HL-60 (cell line): ENCODE data around the gene SUCO.

Source experiments
- DNase-seq, 2 experiments: peaks; one replicate each; pipeline ENCODE4 v3.0.0-alpha.2; 2010 to 2020; ENCODE audit warnings: low read depth in 1 of 2, low spot score in 1 of 2
- H3K27ac ChIP-seq: fragments of 250-450 bp; sonication (Bioruptor Pico); replicated peaks from 2 replicates; pipeline ENCODE4 v1.5.1; 2020; ENCODE audit warnings: mild to moderate bottlenecking, moderate library complexity
- H3K27me3 ChIP-seq: fragments of 250-450 bp; sonication (Bioruptor Pico); 2 replicates; pipeline ENCODE4 v1.5.1; 2021; ENCODE audit warnings: mild to moderate bottlenecking, moderate library complexity; ENCODE audit not compliant: insufficient read depth, poor library complexity, severe bottlenecking
- H3K4me3 ChIP-seq: replicated peaks from 2 replicates; pipeline ENCODE4 v1.5.1; 2011; ENCODE audit warnings: mild to moderate bottlenecking, control low read depth, low read length; ENCODE audit not compliant: insufficient read depth
- GABPA ChIP-seq: IDR thresholded peaks from 2 replicates; pipeline ENCODE4 v1.6.1; 2012; ENCODE audit warnings: low read depth
- POLR2AphosphoS5 ChIP-seq: IDR thresholded peaks from 2 replicates; pipeline ENCODE4 v1.6.1; 2012; ENCODE audit warnings: low read depth
- SPI1 ChIP-seq: IDR thresholded peaks from 2 replicates; pipeline ENCODE4 v1.6.1; 2012; ENCODE audit warnings: low read depth, mild to moderate bottlenecking, borderline replicate concordance
- TF ChIP-seq, protein P1 (sequence below): IDR thresholded peaks from one replicate; pipeline ENCODE4 v1.5.1; 2011; ENCODE audit warnings: low read length, control low read depth, inconsistent platforms; ENCODE audit not compliant: insufficient read depth
- TF ChIP-seq, protein P2 (sequence below): IDR thresholded peaks from 2 replicates; pipeline ENCODE4 v1.6.1; 2012; ENCODE audit warnings: low read depth; ENCODE audit not compliant: insufficient replicate concordance

SUCO gene

DNA sequence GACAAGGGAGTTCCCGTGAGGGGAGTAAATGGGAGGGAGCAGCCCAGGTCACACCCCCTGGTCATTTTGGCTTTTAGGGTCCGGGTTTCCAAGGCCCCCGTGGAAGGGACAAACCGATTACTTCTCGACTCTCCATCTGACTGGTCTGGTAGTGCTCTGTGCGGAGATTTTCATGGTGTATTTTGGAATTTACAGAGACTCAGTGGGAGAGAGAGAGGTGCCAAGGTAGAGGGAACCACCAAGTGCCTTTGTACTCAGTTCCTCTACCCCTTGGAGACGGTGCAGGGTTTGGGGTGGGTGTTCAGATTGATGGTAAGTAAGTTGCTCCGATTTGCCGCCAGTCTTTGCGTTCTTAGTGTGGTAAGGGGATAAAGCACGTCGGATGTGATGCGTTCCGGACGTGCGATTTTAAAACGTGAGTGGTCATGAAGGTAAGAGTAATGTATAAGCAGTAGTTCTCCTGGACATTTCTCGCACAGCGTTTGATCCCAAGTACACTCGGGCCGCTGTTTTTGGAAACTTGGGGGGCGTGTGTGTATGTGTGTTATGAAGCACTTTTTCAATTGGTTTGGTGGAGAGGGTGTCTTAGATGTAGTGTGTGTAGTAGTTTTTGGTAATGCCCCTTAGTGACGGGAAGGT is 682 bp downstream of the SUCO start:
- H3K27ac ChIP-seq: peak overlapping the region; percentile 96
- peak; percentile 30 to 32 for DNase-seq

DNA sequence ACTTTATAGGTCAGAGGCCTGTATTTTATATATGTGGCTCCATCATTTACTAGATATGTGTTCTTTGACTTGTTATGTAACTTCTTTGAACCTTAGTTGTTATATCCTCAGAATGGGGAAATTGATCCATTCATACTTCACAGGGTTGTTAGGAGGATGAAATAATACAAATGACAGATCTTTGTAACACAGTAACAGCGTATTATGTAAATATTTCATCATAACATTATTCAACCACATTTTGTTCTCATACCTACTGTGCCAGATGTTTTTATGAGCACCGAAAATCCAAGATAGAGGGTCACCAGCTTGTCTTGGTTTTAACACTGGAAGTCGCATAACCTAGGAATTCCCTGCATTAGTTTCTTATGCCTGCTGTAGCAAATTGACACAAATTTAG is 3.3 kb downstream of the SUCO start:
- TF ChIP-seq GABPA (no peak), POLR2AphosphoS5 (no peak), SPI1 (no peak)
- TF ChIP-seq, protein P1, sequence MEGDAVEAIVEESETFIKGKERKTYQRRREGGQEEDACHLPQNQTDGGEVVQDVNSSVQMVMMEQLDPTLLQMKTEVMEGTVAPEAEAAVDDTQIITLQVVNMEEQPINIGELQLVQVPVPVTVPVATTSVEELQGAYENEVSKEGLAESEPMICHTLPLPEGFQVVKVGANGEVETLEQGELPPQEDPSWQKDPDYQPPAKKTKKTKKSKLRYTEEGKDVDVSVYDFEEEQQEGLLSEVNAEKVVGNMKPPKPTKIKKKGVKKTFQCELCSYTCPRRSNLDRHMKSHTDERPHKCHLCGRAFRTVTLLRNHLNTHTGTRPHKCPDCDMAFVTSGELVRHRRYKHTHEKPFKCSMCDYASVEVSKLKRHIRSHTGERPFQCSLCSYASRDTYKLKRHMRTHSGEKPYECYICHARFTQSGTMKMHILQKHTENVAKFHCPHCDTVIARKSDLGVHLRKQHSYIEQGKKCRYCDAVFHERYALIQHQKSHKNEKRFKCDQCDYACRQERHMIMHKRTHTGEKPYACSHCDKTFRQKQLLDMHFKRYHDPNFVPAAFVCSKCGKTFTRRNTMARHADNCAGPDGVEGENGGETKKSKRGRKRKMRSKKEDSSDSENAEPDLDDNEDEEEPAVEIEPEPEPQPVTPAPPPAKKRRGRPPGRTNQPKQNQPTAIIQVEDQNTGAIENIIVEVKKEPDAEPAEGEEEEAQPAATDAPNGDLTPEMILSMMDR: no peak
- TF ChIP-seq, protein P2, sequence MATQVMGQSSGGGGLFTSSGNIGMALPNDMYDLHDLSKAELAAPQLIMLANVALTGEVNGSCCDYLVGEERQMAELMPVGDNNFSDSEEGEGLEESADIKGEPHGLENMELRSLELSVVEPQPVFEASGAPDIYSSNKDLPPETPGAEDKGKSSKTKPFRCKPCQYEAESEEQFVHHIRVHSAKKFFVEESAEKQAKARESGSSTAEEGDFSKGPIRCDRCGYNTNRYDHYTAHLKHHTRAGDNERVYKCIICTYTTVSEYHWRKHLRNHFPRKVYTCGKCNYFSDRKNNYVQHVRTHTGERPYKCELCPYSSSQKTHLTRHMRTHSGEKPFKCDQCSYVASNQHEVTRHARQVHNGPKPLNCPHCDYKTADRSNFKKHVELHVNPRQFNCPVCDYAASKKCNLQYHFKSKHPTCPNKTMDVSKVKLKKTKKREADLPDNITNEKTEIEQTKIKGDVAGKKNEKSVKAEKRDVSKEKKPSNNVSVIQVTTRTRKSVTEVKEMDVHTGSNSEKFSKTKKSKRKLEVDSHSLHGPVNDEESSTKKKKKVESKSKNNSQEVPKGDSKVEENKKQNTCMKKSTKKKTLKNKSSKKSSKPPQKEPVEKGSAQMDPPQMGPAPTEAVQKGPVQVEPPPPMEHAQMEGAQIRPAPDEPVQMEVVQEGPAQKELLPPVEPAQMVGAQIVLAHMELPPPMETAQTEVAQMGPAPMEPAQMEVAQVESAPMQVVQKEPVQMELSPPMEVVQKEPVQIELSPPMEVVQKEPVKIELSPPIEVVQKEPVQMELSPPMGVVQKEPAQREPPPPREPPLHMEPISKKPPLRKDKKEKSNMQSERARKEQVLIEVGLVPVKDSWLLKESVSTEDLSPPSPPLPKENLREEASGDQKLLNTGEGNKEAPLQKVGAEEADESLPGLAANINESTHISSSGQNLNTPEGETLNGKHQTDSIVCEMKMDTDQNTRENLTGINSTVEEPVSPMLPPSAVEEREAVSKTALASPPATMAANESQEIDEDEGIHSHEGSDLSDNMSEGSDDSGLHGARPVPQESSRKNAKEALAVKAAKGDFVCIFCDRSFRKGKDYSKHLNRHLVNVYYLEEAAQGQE: no peak
- Histone ChIP-seq H3K27me3 (no peaks in the 10 kb centered on the region), H3K27ac (peak overlapping the region; percentile 31), H3K4me3 (no peak overlapping the region)
- peak in 1 of 2 experiments; percentile 43 for DNase-seq

More for the DNA sequence above, 682 bp downstream of the SUCO start:
- H3K4me3 ChIP-seq: peak overlapping the region; percentile 72
- TF ChIP-seq GABPA (no peak), SPI1 (no peak), POLR2AphosphoS5 (no peak)
- TF ChIP-seq, protein P1: no peak
- TF ChIP-seq, protein P2: no peak
- H3K27me3 ChIP-seq: no peaks in the 10 kb centered on the region

DNA sequence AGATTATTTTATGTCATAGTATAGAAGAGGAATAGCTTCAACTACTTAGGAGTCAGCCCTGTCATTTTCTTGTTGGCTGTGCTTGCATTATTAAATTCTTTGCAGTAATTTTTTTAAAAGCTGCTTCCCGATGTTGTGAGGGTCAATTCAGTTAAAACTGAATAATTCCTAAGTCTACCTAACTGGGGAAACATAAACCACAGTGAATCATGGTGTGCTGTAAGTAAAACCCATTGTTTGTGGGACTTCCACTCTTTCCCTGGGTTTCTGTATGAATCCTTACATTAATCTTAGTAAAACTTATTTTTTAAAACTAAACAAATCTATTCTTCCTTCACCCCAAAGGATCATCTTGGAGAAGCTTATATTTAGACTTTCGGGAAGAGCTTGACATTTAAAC is 4.4 kb downstream of the SUCO start:
- Histone ChIP-seq H3K27me3 (no peaks in the 10 kb centered on the region), H3K4me3 (no peak overlapping the region), H3K27ac (no peak overlapping the region)
- DNase-seq: no peak
- no peak for TF ChIP-seq SPI1
- TF ChIP-seq POLR2AphosphoS5: no peak
- TF ChIP-seq GABPA: no peak
- TF ChIP-seq, protein P1: no peak
- TF ChIP-seq, protein P2: no peak
